Esophagus squamous epithelium (tissue), 5 donors: ENCODE measurements around the gene NUP210L. TPM values are rescaled to one million over a fixed set of nuclear protein-coding genes. Genes with fewer than 3 reads are reported as not detected.

Source experiments
- DNase-seq: peaks from one replicate; lab custom pipeline; 2025; lab: John Stamatoyannopoulos, UW
- H3K27ac ChIP-seq, 4 donors: fragments of 200-600 bp; sonication (generic); one replicate each; pipeline ENCODE4 v1.5.1; 2016 to 2019; ENCODE audit warnings: mild to moderate bottlenecking in 1 of 4
- H3K27me3 ChIP-seq, 4 donors: fragments of 200-600 bp; sonication (generic); 1 replicate in 3 of 4; 2 replicates in 1 of 4; pipeline versions ENCODE4 v1.5.1 to v1.6.0; 2017 to 2021; ENCODE audit warnings: antibody characterized with exemption in 1 of 4
- H3K36me3 ChIP-seq, 3 donors: fragments of 200-600 bp; sonication (generic); one replicate each; pipeline ENCODE4 v1.5.1; 2016 to 2019
- H3K4me1 ChIP-seq, 3 donors: fragments of 200-600 bp; sonication (generic); one replicate each; pipeline ENCODE4 v1.5.1; 2017 to 2019
- H3K4me3 ChIP-seq, 4 donors: fragments of 200-600 bp; sonication (generic); 1 replicate in 3 of 4; 2 replicates in 1 of 4; pipeline ENCODE4 v1.5.1; 2016 to 2019; ENCODE audit warnings: mild to moderate bottlenecking in 2 of 4, moderate library complexity in 1 of 4
- H3K9me3 ChIP-seq, 3 donors: fragments of 200-600 bp; sonication (generic); one replicate each; pipeline ENCODE4 v1.5.1; 2016 to 2019
- POLR2A ChIP-seq, 4 donors: fragments of 450-650 bp; IDR thresholded peaks; one replicate each; pipeline ENCODE4 v1.6.1; 2017; ENCODE audit warnings: antibody characterized with exemption in 4 of 4, mild to moderate bottlenecking in 4 of 4, moderate library complexity in 3 of 4
- WGBS, 2 donors: methylation state at CpG; one replicate each; pipeline ENCODE4 v1.1.5; 2018; 5-methylcytosine and 5-hydroxymethylcytosine counted together
- intact Hi-C: fragments of 100-400 bp; cut with DNase I; formaldehyde crosslinking; loops from one replicate; pipeline ENCODE4 v1.15.0; 2022
- total RNA-seq, 4 donors: library from RNA; depleted of rRNA; stranded (reverse); fragments of >200 nt; gene quantifications; one replicate each; pipeline ENCODE4 v1.1.0, GENCODE V29; 2016
- TF ChIP-seq, protein P1 (sequence below), 6 experiments: fragments of 450-650 bp in 4 of 6; fragments of 200-600 bp in 2 of 6; sonication (generic) in 2 of 6; IDR thresholded peaks; one replicate each; pipeline ENCODE4 v1.5.1; 2016 to 2019; ENCODE audit warnings: antibody characterized with exemption in 6 of 6, mild to moderate bottlenecking in 4 of 6, moderate library complexity in 4 of 6
- donor health status: DM: yes; HTN: yes; CAD: no.

NUP210L gene
- total RNA-seq, 4 donors from 2014 or later, result 0.09 to 0.19 TPM; not detected in 2

DNA sequence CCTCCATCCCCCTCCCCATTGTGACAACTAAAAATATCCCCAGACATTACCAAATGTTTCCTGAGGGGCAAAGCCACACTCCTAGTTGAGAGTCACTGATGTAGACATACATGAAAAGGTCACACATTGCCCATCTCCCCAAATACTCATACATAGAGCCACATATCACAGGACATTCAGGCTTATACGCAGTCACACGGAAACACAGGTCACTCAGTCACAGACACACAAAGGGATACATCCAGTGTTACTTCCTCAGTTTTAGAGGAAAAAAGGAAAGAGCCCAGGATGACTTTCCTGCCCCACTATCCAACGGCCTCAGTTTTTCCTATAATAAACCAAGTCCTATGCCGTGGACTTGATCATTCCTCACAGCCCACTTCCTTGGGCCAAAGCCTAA, 193.5 kb downstream of the NUP210L start:
- H3K4me3 ChIP-seq, result peak overlapping the region in 1 of 4 donors; percentile 85
- intact Hi-C loops, result no loop called here
- peaks cover 8 to 26% (median 9%) of the 10 kb centered on the region in 3 donors for H3K36me3 ChIP-seq
- WGBS, 2 donors, result 64 to 68% methylated on average over 4 of the region's 4 CpGs
- no peaks in the 10 kb centered on the region for H3K9me3 ChIP-seq
- H3K27ac ChIP-seq, result peak overlapping the region; percentile 94 to 98 (median 96)
- no peak for TF ChIP-seq POLR2A (IDR thresholded peaks at IDR 0.05)
- TF ChIP-seq, protein P1, sequence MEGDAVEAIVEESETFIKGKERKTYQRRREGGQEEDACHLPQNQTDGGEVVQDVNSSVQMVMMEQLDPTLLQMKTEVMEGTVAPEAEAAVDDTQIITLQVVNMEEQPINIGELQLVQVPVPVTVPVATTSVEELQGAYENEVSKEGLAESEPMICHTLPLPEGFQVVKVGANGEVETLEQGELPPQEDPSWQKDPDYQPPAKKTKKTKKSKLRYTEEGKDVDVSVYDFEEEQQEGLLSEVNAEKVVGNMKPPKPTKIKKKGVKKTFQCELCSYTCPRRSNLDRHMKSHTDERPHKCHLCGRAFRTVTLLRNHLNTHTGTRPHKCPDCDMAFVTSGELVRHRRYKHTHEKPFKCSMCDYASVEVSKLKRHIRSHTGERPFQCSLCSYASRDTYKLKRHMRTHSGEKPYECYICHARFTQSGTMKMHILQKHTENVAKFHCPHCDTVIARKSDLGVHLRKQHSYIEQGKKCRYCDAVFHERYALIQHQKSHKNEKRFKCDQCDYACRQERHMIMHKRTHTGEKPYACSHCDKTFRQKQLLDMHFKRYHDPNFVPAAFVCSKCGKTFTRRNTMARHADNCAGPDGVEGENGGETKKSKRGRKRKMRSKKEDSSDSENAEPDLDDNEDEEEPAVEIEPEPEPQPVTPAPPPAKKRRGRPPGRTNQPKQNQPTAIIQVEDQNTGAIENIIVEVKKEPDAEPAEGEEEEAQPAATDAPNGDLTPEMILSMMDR (IDR thresholded peaks at IDR 0.05), result no peak
- no peak for DNase-seq
- H3K27me3 ChIP-seq, result no peaks in the 10 kb centered on the region
- H3K4me1 ChIP-seq, result peaks cover 33 to 86% (median 47%) of the 10 kb centered on the region in 3 donors

DNA sequence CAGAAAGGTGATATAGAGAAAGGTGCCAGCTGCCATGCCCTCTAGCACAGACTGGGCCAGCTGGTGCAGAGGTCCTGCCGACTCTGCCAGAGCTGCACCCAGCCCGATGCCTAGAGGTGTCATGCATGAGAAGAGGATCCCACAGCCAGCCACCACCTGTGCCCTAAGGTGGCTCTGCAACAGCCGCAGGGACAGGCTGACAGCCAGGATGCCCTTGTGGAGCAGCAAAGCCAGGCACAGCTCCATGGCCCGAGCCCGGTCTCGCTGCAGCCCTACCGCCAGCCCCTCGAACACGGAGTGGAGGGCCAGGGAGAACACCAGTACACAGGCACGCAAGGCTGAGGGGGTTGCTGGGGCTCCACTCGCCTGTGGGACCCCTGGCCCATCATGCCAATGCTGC, 194.7 kb downstream of the NUP210L start:
- H3K4me3 ChIP-seq, result no peak overlapping the region
- no peaks in the 10 kb centered on the region for H3K9me3 ChIP-seq
- no peak for DNase-seq
- 40% methylated on average over 1 of the region's 11 CpGs; no CpG with 5 or more reads in 1 of the 2 donors for WGBS, 2 donors
- H3K27me3 ChIP-seq, result no peaks in the 10 kb centered on the region
- peaks cover 35 to 85% (median 50%) of the 10 kb centered on the region in 3 donors for H3K4me1 ChIP-seq
- peaks cover 8 to 26% (median 9%) of the 10 kb centered on the region in 3 donors for H3K36me3 ChIP-seq
- intact Hi-C loops, result no loop called here
- TF ChIP-seq POLR2A (IDR thresholded peaks at IDR 0.05), result no peak
- TF ChIP-seq, protein P1 (IDR thresholded peaks at IDR 0.05), result no peak
- peak overlapping the region in 3 of 4 donors; percentile 24 to 96 (median 95) for H3K27ac ChIP-seq

DNA sequence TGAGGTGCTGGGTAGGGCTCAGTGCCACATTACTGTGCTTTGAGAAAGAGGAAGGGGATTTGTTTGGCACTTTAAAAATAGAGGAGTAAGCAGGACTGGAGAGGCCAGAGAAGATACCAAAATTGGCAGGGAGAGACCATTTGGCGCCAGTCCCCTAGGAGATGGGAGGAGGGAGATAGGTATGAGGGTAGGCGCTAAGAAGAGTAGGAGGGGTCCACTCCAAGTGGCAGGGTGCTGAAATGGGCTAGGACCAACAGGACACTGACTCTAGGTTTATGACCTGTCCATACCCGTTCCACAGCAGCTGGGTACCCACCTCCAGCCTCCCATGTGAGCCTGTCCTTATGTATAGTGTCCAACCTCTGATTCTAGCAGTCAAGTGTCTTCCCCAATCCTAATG, 195.4 kb downstream of the NUP210L start:
- intact Hi-C loops, result no loop called here
- H3K36me3 ChIP-seq, result peaks cover 8 to 33% (median 9%) of the 10 kb centered on the region in 3 donors
- H3K4me1 ChIP-seq, result peaks cover 35 to 79% (median 47%) of the 10 kb centered on the region in 3 donors
- H3K27me3 ChIP-seq, result no peaks in the 10 kb centered on the region
- DNase-seq, result no peak
- no peak for TF ChIP-seq POLR2A (IDR thresholded peaks at IDR 0.05)
- TF ChIP-seq, protein P1 (IDR thresholded peaks at IDR 0.05), result no peak
- H3K27ac ChIP-seq, result peak overlapping the region; percentile 24 to 97 (median 96)
- 66 to 72% methylated on average over 3 of the region's 3 CpGs for WGBS, 2 donors
- H3K4me3 ChIP-seq, result no peak overlapping the region
- no peaks in the 10 kb centered on the region for H3K9me3 ChIP-seq

DNA sequence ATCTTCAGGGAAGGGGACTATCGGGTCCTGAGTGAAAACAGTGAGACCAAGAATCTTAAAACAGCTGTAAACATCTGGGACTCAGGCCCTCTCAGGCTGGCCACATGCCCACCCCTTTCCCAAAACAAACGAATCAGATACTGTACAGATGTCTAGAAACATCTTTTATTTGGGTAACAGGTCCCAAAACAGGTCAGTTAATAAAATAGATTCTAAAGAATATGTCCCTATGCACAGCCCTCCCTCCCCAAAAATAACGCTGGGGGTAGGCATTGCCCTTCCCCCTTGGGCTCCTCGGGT, 196.0 kb downstream of the NUP210L start:
- Histone ChIP-seq H3K27ac (peak overlapping the region; percentile 95 to 97 (median 96)), H3K4me3 (peak overlapping the region in 3 of 4 donors; percentile 89 to 93 (median 92)), H3K36me3 (peaks cover 9 to 38% (median 12%) of the 10 kb centered on the region in 3 donors), H3K4me1 (peaks cover 35 to 79% (median 42%) of the 10 kb centered on the region in 3 donors), H3K9me3 (no peaks in the 10 kb centered on the region), H3K27me3 (no peaks in the 10 kb centered on the region)
- WGBS, 2 donors, result 15 to 21% methylated on average over 4 of the region's 4 CpGs
- intact Hi-C loops, result no loop called here
- DNase-seq, result no peak
- TF ChIP-seq, protein P1 (IDR thresholded peaks at IDR 0.05), result no peak
- no peak for TF ChIP-seq POLR2A (IDR thresholded peaks at IDR 0.05)

DNA sequence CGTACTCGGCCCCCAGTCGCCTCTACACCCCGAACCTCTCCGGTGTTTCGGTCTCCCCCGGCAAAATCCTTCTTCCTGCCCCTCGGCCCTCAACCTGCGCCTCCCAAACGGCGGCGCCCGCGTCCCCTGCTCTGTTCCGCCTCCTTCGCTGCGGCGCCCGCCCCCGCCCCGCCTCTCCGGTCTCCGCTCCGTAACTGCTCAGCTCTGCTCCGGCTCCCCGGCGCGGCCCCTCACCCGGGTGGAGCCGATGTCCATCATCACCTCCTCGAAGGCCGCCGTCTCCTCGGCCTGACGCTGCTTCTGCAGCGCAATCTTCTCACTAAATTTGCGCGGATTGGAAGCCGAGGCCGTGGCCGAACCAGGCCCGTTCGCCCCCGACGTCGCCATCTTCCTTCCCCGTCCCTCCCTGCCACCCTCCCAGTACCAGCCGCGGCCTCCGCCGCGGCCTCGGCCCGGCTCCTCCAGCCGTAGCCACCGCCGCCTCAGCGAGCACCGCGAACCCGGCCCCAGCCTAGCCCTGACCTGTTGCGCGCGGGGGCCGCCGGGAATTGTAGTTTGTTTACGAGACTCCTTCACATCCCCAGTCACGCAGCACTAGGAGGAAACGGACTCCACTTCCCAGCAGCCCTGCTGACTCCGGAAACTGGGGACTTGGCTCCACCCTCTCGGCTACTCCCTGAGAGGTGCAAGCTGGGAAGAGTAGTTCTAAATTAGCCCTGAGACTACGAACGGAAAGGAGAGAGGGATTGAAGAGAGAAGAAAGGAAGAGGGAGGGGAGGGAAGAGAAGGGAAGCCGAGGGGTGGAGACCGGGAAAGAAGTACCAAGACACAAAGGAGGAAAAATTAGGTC, 196.5 kb downstream of the NUP210L start, which contains the start of gene CRTC2:
Gene CRTC2, minus strand, starts transcription at position 502 of the 850 bp plus-strand sequence. Its CDS starts 115 bp downstream, at position 387.
- H3K9me3 ChIP-seq, result no peaks in the 10 kb centered on the region
- peak within 1 kb of the TSS; percentile 89 to 98 (median 92) for H3K4me3 ChIP-seq
- peak; percentile 95 for DNase-seq
- H3K27me3 ChIP-seq, result no peaks in the 10 kb centered on the region
- H3K36me3 ChIP-seq, result peaks cover 11 to 44% (median 18%) of the 10 kb centered on the region in 3 donors
- intact Hi-C loops, result no loop called here
- WGBS, 2 donors, result 1% methylated on average over 24 to 34 of the region's 75 CpGs
- TF ChIP-seq, protein P1 (IDR thresholded peaks at IDR 0.05), result peak in 1 of 6 experiments; percentile 16
- peak in 3 of 4 donors; percentile 58 to 85 (median 59) for TF ChIP-seq POLR2A (IDR thresholded peaks at IDR 0.05)
- H3K4me1 ChIP-seq, result peaks cover 35 to 81% (median 42%) of the 10 kb centered on the region in 3 donors
- H3K27ac ChIP-seq, result peak within 1 kb of the TSS; percentile 95 to 97 (median 96)
